GM10248 (cell line): ENCODE measurements around the gene CTDSPL.

Experiments
- CTCF ChIA-PET: fragments of 300-600 bp; sonication (Branson Sonifier 250); formaldehyde crosslinking; extraction: SDS; loops from one replicate; lab custom pipeline; 2021; ENCODE audit warnings: antibody characterized with exemption; lab: Yijun Ruan, JAX
- POLR2A ChIA-PET: fragments of 350-650 bp; sonication (Branson Sonifier 250); formaldehyde crosslinking; extraction: SDS; loops from one replicate; lab custom pipeline; 2020; ENCODE audit warnings: antibody characterized with exemption; lab: Yijun Ruan, JAX
- DNase-seq: peaks from one replicate; pipeline ENCODE4 v3.0.0; 2012; ENCODE audit errors: extremely low spot score
- TF ChIP-seq, protein P1 (sequence below): IDR thresholded peaks from 2 replicates; pipeline ENCODE4 v1.5.1; 2012; ENCODE audit warnings: mild to moderate bottlenecking, low read depth; ENCODE audit errors: extremely low read depth, missing control alignments, control extremely low read depth

CTDSPL gene

DNA sequence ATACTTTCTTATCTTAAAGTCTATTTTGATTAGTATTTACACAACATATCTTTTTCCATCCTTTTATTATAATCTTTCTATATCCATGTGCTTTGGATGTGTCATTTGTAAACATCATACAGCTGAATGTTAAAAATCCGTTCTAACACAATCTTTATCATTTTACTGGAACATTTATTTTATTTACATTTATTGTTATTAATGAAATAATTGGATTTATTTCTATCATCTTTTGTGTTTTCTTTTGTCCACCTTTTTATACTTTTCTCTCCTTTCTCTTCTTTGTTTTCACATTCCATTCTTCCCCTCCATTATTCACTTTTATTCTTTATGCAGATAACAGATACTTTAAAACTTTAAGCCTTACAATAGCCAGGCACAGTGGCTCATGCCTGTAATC is 34.7 kb upstream of the CTDSPL start:
- DNase-seq: no peak
- TF ChIP-seq, protein P1, sequence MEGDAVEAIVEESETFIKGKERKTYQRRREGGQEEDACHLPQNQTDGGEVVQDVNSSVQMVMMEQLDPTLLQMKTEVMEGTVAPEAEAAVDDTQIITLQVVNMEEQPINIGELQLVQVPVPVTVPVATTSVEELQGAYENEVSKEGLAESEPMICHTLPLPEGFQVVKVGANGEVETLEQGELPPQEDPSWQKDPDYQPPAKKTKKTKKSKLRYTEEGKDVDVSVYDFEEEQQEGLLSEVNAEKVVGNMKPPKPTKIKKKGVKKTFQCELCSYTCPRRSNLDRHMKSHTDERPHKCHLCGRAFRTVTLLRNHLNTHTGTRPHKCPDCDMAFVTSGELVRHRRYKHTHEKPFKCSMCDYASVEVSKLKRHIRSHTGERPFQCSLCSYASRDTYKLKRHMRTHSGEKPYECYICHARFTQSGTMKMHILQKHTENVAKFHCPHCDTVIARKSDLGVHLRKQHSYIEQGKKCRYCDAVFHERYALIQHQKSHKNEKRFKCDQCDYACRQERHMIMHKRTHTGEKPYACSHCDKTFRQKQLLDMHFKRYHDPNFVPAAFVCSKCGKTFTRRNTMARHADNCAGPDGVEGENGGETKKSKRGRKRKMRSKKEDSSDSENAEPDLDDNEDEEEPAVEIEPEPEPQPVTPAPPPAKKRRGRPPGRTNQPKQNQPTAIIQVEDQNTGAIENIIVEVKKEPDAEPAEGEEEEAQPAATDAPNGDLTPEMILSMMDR: no peak
- ChIA-PET CTCF (interaction anchor here (1.8 kb wide), 1 partner anchor 12 kb away, joined by 7 read pairs; no protein-coding TSS in a partner anchor), POLR2A (no interaction called here)

DNA sequence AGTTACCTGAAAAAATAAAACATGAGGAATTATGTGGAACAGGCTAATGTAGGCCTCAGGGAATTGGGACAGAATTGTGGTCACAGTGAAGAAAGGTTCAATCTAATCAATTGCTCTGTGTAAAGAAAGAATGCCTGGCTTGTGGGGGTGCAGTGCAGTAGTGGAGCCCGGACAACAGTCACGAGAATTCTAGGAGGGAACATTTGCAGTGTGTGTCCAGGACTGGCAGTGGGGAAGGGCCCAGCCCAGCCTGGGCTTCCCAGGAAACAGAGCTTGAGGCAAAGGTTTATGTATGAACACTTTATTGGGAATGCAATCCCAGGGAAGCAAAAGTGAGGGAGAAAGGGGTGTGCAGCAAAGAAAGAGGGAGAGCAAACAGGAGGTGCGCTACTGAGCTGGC is 29.2 kb upstream of the CTDSPL start:
- TF ChIP-seq, protein P1: no peak
- no peak for DNase-seq
- CTCF ChIA-PET: interaction anchor here (0.6 to 1.1 kb wide), 3 partner anchors 23 to 142 kb away, joined by 3 to 4 read pairs (median 3); no protein-coding TSS in a partner anchor
- POLR2A ChIA-PET: no interaction called here

DNA sequence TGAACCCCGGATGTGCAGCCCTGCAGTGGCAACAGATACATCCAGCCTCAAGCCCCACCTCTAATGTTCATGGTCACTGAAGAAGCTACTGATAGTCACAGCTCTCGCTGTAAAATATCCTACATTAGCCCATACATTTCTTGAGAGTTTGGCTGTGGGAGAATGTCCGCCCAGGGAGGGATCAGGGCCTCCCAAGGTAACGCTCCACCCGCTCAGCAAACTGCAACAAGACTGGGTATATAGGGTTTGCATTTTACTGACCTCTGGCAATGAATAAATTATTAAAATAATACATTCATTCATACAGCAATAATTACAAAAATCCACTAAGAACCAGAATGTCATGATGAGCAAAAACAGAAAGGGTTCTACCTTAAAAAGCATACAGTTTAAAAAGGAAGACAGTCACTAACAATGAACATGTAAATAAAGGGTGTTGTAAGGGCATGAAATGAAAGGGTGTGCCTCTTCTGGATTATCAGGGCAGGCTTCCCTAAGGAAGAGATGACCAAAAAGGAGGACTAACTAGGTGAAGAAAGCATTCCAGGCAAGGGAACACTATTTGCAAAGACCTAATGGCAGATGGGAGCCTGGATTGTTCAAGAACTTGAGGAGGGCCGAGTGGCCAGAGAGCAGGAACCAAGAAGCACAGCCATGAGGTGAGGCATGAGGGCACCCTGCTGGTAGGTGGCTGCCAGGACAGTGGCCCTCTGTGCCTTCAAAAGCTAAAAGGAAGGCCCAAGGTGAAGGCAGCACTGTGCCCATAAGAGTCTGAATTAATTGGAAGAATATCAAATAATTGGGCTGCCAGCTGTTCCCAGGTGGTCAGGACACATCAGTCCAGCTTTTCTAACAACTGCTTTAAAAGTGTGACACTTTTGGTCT is 28.1 kb upstream of the CTDSPL start:
- TF ChIP-seq, protein P1: peak; percentile 30
- ChIA-PET POLR2A (no interaction called here), CTCF (interaction anchor here (1.0 to 1.2 kb wide), 3 partner anchors 22 to 141 kb away, joined by 3 to 4 read pairs (median 3); no protein-coding TSS in a partner anchor)
- DNase-seq: no peak

DNA sequence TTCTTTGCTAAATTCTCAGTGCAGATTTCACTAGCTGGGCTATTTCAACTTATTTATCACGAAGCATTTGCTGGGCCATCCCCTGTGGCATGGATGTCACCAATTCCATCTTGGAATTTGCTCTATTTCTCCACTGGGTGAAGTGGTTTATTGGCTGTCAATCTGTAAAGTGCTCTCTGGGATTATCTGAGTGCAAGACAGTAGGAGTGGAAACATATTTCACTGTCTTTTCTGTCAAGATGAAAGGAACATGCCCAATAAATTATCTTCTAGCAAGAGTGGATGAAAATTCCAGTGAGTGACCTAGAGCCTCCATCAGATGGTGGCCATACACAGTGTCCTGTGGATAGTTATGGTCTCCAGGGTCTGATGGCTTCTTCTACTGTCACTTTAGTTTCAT is 25.1 kb upstream of the CTDSPL start:
- CTCF ChIA-PET: no interaction called here
- TF ChIP-seq, protein P1: no peak
- POLR2A ChIA-PET: no interaction called here
- DNase-seq: no peak

DNA sequence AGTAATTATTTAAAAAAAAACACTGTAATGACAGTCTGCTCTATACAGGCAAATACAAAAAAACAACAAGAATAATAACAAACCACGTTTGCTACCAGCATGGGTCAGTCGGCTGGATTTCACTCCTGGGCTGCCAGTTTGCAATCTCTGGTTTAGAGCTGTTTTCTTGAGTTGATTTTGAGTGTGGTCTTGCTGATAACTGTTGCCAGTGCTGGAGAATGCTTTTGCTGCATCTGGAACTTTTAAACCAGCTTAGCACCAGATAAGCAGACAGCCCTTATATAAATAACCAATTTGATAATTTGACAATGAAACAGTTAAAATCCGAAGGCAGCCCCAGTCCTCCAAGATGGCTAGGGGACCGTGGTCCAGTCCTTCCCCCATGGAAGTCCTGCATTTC is 14.0 kb upstream of the CTDSPL start:
- ChIA-PET CTCF (interaction anchor here (0.9 kb wide), 1 partner anchor 11 kb away, joined by 3 read pairs; no protein-coding TSS in a partner anchor), POLR2A (no interaction called here)
- no peak for DNase-seq
- TF ChIP-seq, protein P1: no peak

DNA sequence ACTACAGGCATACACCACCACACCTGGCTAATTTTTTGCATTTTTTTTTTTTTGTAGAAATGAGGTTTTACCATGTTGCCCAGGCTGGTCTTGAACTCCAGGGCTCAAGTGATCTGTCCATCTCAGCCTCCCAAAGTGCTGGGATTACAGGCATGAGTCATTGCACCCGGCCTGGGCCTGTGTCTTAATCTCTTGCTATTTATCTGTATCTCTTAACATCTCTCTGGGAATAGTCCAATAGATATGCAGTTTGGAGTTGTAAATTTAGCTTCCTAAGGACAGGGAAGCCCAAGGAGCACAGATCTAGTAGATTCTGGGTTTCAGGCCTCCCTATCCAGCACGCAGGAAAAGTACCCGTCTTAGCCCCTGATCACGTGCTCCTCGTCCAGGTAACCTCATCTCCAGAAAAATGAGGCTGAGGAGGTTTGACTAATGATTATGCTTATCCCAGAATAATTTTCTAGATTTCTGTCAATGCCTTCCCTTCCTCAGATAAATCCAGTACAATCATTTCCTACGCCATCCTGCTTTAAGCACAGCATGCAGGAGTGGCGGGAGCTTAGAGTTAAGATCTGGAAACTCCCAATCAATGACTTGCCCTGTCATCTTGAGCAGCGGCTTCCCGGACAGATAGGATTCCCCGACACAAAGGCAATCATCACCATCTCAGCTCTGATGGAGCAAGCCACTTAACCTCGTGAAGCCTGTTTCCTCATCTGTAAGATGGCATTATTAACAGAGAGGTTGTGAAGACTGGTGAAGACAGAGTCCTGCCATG is 12.3 kb upstream of the CTDSPL start:
- ChIA-PET POLR2A (no interaction called here), CTCF (interaction anchor here (1.8 to 9.5 kb wide), 2 partner anchors 115 to 125 kb away, joined by 7 to 331 read pairs; no protein-coding TSS in a partner anchor)
- no peak for DNase-seq
- TF ChIP-seq, protein P1: no peak
